ENCODE data around the gene AGRP.
A peak's percentile ranks its signal among the peaks of the same experiment; 100 is the strongest.
"Not testable (repeated sequence)": the region's sequence is repeated elsewhere in the genome, so short reads cannot be mapped to it uniquely, and the experiment has no call there.

Gene AGRP, protein sequence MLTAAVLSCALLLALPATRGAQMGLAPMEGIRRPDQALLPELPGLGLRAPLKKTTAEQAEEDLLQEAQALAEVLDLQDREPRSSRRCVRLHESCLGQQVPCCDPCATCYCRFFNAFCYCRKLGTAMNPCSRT

DNA sequence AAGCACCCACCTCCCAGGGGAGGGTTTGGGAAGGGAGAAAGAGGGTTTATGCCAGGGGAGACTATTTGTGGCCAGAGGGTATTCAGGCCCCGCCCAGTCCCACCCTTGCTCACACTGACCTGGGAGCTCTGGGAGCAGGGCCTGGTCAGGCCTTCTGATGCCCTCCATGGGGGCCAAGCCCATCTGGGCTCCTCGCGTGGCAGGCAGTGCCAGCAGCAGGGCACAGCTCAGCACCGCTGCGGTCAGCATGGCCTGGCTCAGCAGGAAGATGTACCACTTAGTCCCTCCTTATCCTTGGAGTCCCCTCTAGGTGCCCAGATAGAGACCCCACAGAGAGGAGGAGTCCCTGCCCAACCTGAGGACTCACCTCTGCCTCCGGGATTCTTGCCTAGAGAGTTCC is at the start of gene AGRP:
Gene AGRP (minus strand): TSS at position 398 of the 400 bp plus-strand sequence. CDS start 149 bp downstream, at position 249.
- DNase-seq (ENCODE audit: low read depth), result no peak

DNA sequence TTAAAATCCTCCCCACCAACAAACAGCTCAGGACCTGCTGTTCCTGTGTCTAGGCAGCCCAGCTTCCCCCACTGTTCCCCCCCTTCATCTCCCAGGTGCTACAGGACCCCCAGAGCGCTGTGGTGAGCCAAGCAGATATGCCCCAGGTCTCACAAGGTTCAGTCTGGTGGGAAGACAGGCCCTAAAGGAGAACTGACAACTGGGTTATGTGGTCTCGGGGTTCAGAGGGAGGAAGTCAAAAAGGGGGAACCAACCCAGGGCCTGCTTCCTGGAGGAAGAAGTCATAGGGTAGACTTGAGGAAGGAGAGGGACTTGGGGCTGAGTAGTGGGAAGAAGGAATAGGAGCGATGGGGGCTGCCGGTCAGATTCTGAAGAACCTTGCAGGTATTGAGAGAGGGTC is 47.9 kb upstream of the AGRP start:
- no peak for DNase-seq (ENCODE audit: low read depth)

DNA sequence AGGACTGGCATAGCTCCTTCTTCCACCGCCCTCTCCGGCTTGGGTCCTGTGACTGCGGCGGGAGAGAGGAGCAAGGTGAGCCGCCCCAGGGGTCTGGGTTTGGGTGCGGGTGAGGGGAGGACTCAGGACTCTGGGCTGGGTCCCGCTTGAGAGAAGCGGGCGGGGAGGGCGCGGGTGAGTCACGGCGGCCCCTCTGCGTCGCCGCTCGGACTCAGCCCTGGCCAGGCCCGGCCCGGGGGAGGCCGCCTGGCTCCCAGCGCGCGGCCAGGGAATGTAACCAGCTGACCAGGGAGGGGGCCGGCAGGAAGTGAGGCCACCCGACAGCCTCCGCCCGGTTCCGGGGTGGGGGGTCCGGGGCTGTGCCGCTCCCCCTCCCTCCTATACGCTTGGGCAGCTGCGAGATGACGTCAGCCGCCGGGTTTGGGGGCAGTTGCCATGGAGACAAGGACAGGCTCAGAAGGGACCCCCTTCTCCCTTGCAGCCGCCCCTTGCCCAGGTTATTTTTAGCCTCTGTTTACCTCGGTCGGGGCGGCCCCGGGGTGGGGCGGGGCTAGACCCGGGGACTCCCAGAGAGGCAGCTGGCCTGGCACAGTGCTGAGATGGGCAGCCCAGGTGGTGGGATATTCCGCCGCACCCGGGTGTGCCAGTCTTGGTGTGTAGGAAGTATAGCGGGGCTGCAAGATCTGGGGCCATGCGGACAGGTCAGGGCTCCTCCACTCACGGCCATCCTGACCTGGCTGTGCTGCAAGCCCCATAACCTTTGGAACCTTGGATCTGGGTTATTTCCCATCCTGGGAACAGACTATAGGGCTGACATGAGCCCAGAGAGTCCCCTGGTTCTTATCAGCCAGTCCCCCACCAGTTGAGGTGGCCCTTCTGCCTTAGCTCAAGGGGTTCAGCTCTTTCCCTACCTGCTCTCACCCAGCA is 46.9 kb upstream of the AGRP start:
- DNase-seq (ENCODE audit: low read depth), result peak; percentile 77

DNA sequence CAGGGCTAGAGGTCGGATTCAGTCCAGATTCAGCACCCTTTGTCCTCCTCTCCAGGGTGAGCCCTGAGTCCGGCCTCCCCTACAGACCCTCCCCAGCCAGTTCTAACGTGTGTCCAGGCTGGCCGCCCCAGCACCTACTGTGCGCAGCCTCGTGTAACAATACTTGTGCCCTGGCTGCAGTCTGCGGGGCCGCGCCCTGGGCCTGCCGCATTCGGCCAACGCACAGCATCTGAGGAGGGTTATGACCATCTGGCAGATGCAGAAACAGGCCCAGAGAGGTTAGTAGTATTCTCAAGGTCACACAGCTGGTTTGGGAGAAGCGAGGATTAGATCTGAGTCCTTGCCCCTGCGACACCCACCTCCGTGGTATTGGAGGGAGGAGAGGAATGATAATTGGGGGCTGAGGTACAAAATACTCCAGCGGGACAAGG is 46.2 kb upstream of the AGRP start:
- peak; percentile 43 for DNase-seq (ENCODE audit: low read depth)

DNA sequence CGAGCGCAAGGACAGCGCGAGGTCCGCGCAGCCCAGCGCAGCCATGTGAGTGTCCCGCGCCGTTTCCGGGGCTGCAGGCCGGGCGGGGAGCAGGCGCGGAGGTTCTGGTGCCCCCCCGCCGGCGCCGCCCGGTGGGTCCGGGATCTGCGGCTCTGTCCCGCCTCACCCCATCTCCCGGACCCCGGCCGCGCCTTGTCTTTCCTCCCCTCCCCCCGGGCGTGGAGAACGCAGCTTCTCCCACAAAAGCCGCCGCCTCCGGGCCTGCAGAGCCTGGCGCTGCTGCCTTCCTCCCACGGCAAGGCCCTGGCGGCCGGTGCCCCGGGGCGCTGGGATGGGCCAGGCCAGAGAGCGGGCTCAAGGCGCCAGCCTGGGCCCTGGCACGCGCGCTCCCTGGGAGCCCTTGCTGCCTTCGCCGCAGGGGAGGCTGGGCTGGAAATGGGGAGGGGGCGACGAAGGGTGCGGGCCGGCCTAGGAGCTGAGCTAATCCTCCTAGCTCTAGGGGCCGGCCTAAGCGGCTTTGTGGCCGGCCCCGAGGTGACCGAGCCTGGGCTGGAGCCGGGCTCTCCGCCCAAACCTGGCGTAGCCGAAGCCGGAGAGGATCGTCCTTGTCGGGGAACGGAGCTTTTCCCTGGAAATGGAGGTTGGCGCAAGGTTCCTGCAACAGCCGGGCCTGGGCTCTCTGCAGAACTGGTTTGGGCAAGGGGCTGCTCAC is 45.7 kb upstream of the AGRP start:
- DNase-seq (ENCODE audit: low read depth), result peak; percentile 47

DNA sequence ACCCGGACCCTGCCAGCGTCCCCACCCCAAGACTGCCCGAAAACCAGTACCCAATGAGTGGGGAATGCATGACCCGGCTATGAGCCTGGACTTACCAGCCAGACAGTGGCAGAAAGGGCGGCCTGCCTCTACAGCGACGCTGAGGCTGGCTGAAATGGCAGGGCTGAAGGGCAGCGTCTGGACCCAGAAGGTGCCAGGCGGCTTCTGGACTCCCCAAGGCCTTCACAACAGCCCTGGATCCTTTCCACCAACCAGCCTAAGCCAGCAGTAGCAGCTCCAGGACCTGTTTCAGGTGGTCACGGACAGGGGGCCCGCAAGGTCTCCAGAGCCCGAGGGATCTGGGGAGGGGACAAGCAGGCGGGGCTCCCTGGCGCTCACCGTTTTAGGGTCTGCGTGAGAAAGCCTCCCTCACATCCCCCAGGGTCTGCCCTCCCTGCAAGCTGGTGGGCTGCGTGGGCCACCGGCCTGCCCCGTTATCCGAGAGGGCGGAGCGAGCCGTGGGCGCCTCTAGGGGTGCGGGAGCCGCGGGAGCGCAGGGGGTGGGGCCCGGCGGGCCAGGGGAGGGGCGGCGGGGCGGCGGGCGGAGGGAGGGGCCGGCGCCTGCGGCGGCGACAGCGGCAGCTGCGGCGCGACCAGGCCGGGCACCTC is 45.0 kb upstream of the AGRP start, which contains the start of gene RIPOR1:
Gene RIPOR1 (plus strand): TSS at position 608 of the 648 bp plus-strand sequence. CDS start 9,618 bp downstream, outside the sequence.
- DNase-seq (ENCODE audit: low read depth), result no peak

DNA sequence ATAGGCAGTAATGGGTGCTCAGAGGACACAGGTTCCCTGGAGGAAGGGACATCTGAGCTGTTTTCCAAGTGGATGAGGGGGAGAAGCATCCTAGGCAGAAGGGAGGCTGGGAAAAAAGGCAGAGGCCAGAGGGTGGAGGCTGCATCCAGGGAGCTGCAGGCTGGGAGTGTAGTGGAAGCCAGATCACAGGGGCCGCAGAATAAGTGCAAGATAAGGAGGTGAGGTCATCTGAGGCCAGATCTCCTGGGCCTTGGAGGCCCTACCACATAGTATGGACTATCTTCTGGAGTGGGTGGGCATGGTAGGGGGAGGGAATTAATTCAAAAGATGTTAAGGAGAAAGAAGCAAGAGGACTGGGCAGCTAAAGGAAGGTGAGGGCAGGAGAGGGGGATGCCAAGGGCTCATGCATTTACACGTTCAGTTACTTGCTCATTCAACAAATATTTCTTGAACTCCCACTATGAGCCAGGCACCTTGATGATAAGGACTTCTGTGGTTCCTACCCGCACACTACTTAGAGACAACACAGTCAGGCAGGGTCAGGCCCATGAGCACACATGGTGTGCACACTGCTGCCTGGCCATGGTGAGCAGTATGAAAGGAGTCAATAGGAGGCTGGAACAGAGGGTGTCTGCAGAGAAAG is 42.9 kb upstream of the AGRP start:
- peak; percentile 48 for DNase-seq (ENCODE audit: low read depth)

DNA sequence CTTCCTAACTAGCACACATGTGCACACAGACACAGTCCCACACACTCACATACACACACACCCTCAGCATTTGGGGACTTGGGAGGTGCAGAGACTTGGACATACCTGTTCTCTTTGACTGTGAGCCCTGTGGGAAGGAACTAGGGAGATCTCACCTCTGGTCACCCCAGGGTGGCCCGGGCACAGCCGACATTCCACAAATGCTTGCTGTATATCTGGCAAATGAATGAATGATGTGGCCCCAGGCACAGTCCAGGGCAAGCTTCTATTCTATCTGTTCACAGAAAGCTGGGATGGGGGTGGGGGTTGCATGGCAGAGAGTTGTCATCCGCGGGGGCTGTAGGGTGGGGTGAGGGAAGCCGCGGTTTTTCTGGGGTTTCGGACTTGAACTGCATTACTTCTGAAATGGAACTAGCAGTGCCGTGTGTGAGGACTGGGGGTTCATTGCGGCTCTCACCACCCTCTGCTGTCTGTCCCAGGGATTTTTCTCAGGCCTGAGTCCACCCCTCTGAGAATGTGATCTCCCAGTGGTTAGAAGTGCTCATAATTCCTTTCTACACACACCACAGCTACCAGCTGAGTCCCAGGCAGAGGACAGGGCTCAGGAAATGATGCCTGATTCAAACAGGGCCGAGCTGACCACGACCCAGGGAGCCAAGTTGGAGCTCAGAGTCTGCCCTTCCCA is 42.0 kb upstream of the AGRP start:
- DNase-seq (ENCODE audit: low read depth), result peak; percentile 50

DNA sequence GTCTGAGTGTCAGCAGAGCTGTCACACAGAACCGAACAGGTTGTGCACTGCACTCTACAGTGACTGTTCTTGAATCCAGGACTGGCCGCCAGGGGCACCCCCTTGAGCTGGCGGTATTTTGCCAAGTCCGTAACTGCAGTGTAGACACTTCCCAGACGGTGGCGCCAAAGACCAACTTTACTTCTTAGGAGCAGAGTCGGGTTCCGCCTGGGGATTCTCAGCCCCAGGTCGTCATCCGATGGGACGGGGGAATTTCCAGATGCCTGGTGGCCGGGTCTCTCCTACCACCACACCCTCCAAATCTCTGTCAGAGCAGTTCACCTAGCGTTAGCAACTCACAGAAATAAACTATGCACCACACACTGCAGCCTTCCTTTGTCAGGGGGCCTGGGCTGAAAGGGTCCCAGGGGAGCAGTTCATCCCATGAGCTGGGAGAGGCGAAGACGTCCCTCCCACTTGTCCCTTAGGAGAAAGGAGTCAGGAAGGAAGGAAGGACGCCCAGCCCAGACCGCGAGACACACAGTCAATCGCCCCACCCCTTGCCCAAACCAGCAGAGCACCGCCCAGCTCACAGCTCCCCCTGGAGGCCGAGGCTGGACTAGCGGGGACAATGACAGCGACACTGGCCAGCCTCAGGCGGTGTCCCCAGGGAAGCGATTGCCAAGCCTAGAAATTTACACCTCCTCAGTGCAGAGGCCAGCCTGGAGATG is 37.9 kb upstream of the AGRP start:
- peak; percentile 92 for DNase-seq (ENCODE audit: low read depth)

DNA sequence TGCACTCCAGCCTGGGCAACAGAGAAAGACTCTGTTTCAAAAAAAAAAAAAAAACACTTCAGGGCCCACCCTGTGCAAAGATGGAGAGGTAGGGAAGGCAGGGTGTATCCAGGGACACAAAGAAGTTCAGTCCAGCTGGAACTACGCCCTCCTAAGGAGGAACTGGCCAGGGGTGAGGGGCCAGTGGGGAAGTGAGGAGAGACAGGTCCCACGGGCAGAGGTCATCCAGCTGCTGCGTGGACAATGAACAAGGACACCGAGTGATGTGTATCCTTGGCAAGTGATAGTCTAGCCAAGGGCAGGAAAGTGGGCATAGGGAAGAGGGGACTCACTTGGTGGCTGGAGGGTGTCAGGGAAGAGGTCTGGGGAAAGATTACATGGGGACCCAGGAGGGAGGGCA is 35.9 kb upstream of the AGRP start:
- DNase-seq (ENCODE audit: low read depth), result no peak

DNA sequence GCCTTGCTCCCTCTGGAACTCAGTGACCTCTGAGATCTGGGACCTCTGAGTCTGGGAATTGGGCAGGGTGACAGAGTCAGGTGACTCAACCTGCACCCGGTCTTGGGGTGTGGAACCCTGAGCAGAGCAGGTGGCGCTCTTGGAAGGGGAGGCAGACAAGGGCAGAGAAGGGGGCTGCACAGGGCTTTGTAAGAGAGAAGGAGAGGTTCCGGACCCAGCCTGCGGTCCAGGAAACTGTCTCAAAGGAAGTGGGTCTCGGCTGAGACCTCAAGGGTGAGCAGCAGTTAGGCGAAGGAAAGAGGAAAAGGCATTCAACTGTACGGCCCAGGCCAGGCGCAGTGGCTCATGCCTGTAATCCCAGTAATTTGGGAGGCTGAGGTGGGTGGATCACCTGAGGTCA is 35.3 kb upstream of the AGRP start:
- DNase-seq (ENCODE audit: low read depth), result no peak

DNA sequence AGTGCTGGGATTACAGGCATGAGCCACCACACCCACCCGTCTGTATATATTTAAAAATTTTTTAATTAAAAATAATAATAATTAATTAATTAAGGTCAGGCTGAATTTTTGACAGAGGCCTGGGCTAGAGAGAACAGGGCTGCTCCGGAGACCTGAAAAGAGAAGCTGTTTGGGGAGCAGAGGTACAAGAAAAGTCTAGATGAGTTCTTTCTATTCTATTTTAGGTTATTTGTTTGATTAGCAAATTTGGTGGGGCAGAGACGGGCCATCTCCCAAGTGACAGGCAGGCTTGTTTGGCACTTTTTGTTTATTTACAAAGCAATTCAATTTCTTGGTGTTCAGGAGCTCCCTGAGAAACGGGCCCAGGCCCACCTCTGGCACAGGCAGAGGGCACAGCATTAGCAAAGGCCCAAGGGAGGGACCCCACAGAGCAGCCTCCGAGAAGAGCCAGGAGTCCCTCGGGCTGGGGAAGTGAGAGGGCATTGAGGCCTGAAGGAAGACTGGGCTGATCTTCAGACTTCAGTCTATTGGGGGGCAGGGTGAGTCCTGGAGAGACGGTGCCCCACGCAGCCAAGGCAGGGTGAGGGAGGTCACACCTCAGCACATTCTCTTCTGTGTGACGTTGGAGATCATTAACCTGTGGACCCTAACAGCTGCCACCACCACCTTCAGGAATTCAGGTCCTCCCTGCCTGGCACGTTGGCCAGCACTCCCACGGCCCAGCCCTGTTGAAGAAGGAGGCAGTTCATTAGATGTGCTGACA is 34.5 kb upstream of the AGRP start:
- DNase-seq (ENCODE audit: low read depth), result no peak

DNA sequence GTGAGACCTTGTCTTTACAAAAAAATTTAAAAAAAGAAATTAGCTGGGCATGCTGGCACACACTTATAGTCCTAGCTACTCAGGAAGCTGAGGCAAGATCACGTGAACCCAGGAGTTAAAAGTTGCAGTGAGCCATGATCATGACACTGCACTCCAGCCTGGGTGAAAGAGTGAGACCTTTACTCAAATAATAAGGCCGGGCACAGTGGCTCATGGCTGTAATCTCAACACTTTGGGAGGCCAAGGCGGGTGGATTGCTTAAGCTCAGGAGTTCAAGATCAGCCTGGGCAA is 33.8 kb upstream of the AGRP start:
- no peak for DNase-seq (ENCODE audit: low read depth)

DNA sequence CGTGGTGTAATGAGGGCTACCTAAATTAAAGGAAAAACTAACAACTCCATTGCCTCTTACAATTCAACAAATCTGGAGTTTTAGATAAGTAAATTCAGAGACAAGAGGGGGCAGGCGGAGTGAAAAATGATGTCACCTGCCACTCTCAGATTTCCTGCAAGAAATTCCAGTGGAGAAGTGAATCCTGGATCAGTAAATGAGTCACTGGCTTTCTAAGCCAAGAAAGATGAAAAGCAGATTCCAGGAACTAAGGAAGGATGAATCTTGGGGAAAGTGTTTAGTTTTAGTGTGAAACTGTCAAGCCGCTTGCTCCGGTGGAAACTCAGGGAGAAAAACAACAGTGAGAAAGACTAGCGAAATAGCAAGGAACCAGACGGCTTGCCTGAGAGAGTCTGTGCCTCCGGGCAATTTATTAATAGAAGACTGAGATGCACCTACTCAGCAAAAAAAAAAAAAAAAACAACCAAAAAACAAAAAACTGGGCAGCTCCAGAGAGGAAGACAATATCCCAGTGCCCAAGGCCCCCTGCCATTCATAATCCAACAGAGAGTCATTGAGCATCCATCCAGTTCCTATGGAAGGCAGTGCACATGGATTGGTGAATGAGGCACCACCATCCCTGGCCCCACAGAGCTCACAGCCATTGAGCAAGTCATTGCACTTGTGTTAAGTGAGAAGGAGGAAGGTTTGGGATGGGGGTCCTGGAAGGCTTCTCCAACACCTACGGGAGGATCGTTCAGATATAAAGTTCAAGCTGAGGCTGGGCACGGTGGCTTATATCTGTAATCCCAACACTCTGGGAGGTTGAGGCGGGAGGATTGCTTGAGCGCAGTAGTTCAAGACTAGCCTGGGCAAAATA is 33.2 kb upstream of the AGRP start:
- DNase-seq (ENCODE audit: low read depth), result peak; percentile 38

DNA sequence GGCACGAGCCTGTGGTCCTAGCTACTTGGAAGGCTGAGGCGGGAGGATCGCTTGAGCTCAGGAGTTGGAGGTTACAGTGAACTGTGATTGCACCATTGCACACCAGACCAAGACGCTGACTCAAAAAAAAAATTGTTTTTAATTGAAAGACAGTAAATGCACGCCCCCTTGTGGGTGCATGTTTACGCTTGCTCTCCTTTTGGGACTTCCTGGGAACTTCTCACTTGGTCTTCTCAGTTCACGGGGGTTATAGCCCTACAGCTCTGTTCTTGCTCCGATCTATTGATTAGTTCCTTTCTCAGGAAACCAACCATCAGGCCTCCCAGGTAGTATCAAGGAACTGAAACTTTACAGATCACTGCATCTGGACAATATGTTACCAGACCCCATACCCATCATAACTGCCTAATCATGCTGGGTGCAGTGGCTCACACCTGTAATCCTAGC is 31.1 kb upstream of the AGRP start:
- DNase-seq (ENCODE audit: low read depth), result peak; percentile 85

DNA sequence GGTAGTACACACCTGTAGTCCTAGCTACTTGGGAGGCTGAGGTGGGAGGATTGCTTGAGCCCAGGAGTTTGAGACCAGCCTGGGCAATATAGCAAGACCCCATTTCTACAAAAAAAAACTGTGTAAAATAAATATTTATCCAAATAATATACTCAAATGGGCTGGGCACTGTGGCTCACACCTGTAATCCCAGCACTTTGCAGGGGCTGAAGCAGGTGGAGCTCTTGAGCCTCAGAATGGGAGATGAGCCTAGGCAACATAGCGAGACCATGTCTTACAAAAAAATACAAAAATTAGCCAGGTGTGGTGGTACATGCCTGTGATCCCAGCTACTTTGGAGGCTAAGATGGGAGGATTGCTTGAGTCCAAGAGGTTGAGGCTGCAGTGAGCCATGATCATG is 30.5 kb upstream of the AGRP start:
- not testable (repeated sequence) for DNase-seq (ENCODE audit: low read depth)

DNA sequence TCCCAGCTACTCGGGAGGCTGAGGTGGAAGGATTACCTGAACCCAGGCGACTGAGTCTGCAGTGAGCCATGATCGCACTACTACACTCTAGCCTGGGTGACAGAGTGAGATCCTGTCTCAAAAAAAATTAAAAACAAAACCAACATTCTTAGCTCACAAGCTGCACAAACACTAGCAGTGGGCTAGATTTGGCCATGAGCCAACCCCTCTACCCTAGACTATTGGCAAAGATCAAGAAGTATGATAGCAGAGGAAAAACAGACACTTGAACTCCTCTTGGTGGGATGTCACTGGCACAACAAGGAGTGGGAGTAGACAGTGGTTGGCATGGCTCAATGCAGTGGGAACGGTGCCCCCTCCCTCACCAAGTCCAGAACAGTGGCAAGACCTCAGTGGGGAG is 25.7 kb upstream of the AGRP start:
- DNase-seq (ENCODE audit: low read depth), result no peak

DNA sequence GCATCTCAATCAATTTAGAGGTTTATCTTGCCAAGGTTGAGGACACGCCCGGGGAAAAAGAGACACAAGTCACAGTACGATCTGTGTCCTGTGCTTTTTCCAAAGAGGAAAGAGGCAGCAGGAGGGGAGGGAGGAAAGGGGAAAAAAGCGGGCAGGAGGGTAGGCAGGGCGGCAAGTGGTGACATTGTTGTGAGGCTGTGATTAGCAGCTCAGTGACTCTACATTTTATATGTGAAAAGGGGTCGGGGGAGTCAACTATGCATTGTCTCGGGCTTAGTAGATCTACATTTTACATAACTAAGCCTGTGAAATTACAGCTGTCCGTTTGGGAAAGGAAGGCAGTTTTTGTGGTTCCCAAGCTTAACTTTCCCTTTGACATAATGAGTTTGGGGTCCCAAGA is 23.1 kb upstream of the AGRP start:
- no peak for DNase-seq (ENCODE audit: low read depth)

Data from iris pigment epithelial cell (primary cell).